Ectodermal cell (in vitro differentiated cells): ENCODE data around the gene SNTG2.

Experiments
- H3K27ac ChIP-seq: 2 replicates; pipeline ENCODE4 v1.7.0; 2013; ENCODE audit warnings: mild to moderate bottlenecking, low read depth, low read length; ENCODE audit not compliant: insufficient read depth, poor library complexity, severe bottlenecking
- H3K27me3 ChIP-seq: 2 replicates; pipeline ENCODE4 v1.7.0; 2013; ENCODE audit warnings: mild to moderate bottlenecking, low read length; ENCODE audit not compliant: insufficient read depth, control insufficient read depth, poor library complexity, severe bottlenecking
- H3K36me3 ChIP-seq: one replicate; pipeline ENCODE4 v1.7.0; 2013; ENCODE audit warnings: low read length; ENCODE audit not compliant: control insufficient read depth, insufficient read depth
- H3K4me1 ChIP-seq: one replicate; pipeline ENCODE4 v1.7.0; 2013; ENCODE audit warnings: low read length; ENCODE audit not compliant: control insufficient read depth, insufficient read depth
- H3K4me3 ChIP-seq: 2 replicates; pipeline ENCODE4 v1.7.0; 2013; ENCODE audit warnings: low read depth, low read length, control low read depth; ENCODE audit not compliant: insufficient read depth
- H3K9me3 ChIP-seq: 2 replicates; pipeline ENCODE4 v1.7.0; 2013; ENCODE audit warnings: mild to moderate bottlenecking, low read length, moderate library complexity; ENCODE audit not compliant: control insufficient read depth
- WGBS, 2 experiments: methylation state at CpG; one replicate each; pipeline ENCODE4 v1.1.7; 2013; ENCODE audit warnings: missing lambda C conversion rate in 2 of 2; 5-methylcytosine and 5-hydroxymethylcytosine counted together

Gene SNTG2

DNA sequence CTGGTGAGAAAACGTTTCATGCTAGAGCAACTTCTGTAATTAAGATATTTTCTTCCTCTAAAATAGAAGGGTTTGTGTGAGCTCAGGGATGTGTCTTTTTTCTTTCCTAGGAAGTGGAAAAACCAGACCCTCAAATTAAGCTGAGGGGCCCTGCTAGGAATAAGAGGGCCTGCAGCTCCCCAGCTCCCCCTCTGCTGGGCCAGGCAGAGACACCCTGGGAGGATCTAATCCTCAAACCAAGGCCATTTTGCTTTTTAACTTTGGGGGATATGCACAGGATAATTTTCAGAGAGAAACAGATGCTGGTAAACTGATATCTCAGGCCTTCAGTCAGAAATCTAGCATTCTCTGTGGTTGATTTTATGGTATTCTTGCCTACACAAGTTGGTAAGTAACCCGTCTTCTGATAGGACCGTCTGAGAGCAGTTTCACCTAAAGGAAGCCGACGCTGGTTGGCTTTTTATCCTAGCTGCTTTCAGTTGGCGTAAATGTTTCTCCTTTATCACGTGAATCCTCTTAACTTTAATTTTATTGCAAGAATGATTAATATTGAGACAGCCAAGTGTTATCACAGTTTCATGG is 34.8 kb downstream of the SNTG2 start:
- WGBS, 2 experiments: 77 to 79% methylated on average over 7 of the region's 7 CpGs
- Histone ChIP-seq H3K27me3 (no peaks in the 10 kb centered on the region), H3K27ac (no peak overlapping the region), H3K36me3 (no peaks in the 10 kb centered on the region), H3K4me1 (peaks cover 11% of the 10 kb centered on the region), H3K4me3 (no peak overlapping the region), H3K9me3 (no peaks in the 10 kb centered on the region)

DNA sequence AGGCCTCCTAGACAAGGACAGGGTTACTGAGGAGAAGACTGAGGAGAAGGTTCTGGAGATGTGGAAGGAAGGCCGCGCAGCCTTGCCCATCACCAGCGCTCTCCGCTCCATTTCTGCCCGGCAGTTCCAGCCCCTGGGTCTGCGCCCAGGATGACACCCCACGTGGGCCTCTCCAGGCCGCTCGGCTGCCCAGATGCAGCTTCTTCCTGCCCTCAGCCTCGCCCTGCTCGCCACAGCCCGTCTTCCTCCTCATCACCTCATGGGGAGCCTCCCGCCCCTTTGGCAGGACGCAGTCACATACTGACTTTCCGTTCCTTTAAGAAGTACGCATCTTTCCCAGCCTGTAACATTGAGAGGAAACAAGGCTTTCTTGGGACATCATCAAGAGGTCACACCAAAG is 37.1 kb downstream of the SNTG2 start:
- H3K4me3 ChIP-seq: no peak overlapping the region
- H3K27me3 ChIP-seq: no peaks in the 10 kb centered on the region
- H3K27ac ChIP-seq: no peak overlapping the region
- 89 to 91% methylated on average over 16 of the region's 16 CpGs for WGBS, 2 experiments
- H3K4me1 ChIP-seq: peaks cover 11% of the 10 kb centered on the region
- H3K9me3 ChIP-seq: no peaks in the 10 kb centered on the region
- no peaks in the 10 kb centered on the region for H3K36me3 ChIP-seq

DNA sequence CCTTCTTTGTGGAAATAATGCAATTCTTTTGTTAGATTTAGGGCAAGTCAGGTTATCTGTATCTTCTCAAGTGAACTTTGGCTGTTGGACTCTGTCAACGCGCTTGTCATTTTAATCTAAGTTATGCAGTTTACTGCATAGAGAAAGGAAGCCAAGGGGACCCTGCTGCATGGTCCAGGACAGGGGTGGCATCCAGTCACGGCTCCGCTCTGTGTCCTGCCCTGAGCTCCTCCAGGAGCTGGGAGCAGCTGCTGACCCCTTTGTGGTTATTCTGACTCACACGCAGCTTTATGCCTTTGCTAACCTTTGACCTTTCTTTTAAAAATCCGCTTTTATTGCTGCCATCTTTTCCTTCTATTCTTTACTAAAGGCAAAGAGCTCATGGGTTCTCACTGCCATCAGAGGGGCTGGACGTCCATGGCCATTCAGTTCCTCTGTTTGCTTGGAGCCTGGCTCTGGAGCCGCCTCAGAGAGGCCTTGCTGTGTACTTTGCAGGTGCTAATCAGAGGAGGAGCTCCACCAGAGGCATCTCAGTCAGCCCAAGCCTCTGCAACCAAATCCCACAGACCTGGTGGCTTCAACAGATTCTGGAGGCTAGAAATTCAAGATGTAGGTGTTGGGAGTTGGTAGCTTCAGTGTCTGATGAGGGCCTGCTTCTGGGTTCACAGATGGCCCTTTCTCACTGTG is 39.3 kb downstream of the SNTG2 start:
- no peak overlapping the region for H3K27ac ChIP-seq
- no peaks in the 10 kb centered on the region for H3K27me3 ChIP-seq
- no peaks in the 10 kb centered on the region for H3K9me3 ChIP-seq
- peaks cover 11% of the 10 kb centered on the region for H3K4me1 ChIP-seq
- 71 to 76% methylated on average over 8 of the region's 8 CpGs for WGBS, 2 experiments
- H3K36me3 ChIP-seq: no peaks in the 10 kb centered on the region
- no peak overlapping the region for H3K4me3 ChIP-seq

DNA sequence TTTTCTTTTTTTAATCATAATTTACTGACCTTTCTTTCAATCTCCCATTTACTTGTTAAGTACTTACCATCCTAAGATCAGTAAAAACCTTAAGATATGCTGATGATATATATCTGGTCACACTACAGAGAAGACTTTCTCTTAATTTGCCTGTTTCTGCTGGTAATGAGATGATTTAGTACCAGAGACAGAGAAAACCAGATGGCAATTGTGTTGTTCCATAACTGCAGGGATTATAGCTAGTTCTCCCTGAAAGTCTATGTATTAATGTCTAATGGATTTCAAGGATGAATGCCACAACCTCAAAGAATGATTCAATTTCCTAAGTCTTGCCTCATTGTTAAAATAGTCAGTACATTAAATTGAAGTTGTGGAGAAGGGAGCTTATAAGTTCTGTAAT is 40.3 kb downstream of the SNTG2 start:
- Histone ChIP-seq H3K27ac (no peak overlapping the region), H3K27me3 (no peaks in the 10 kb centered on the region), H3K4me3 (no peak overlapping the region), H3K4me1 (peaks cover 8% of the 10 kb centered on the region), H3K9me3 (no peaks in the 10 kb centered on the region), H3K36me3 (no peaks in the 10 kb centered on the region)

DNA sequence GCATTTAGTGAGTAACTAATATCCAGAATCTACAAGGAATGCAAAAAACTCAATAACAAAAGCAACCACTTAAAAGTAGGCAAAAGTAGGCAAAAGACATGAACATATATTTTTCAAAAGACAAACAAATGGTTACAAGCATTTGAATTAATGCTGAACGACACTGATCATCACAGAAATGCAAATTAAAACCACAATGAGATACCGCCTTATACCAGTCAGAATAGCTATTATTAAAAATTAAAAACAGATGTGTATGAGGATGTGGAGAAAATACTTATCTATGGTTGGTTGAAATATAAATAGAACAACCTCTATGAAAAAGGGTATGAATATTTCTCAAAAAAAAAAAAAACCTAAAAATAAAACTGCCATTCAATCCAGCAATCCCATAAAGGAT is 51.7 kb downstream of the SNTG2 start:
- Histone ChIP-seq H3K9me3 (no peaks in the 10 kb centered on the region), H3K36me3 (no peaks in the 10 kb centered on the region), H3K27me3 (no peaks in the 10 kb centered on the region), H3K27ac (no peak overlapping the region), H3K4me1 (no peaks in the 10 kb centered on the region), H3K4me3 (no peak overlapping the region)
- WGBS, 2 experiments: 71 to 83% methylated on average over 1 of the region's 2 CpGs

DNA sequence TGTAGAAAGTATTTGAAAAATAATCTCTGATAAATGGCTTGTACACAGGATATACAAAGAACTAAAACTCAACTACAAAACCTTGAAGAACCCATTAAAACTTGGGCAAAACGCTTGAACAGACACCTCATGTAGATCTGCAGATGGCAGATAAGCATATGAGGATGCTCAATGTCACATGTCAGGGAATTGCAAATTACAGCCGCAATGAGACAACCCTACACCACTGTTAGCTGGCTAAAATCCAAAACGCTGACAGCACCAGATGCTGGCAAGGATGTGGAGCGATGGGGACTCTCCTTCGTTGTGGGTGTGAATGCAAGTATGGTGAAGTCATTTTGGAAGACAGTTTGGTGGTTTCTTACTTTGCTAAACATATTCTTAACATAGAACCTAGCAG is 53.7 kb downstream of the SNTG2 start:
- 93 to 95% methylated on average over 3 to 5 of the region's 5 CpGs for WGBS, 2 experiments
- H3K9me3 ChIP-seq: no peaks in the 10 kb centered on the region
- H3K27me3 ChIP-seq: no peaks in the 10 kb centered on the region
- H3K36me3 ChIP-seq: no peaks in the 10 kb centered on the region
- no peak overlapping the region for H3K4me3 ChIP-seq
- H3K4me1 ChIP-seq: no peaks in the 10 kb centered on the region
- H3K27ac ChIP-seq: no peak overlapping the region

DNA sequence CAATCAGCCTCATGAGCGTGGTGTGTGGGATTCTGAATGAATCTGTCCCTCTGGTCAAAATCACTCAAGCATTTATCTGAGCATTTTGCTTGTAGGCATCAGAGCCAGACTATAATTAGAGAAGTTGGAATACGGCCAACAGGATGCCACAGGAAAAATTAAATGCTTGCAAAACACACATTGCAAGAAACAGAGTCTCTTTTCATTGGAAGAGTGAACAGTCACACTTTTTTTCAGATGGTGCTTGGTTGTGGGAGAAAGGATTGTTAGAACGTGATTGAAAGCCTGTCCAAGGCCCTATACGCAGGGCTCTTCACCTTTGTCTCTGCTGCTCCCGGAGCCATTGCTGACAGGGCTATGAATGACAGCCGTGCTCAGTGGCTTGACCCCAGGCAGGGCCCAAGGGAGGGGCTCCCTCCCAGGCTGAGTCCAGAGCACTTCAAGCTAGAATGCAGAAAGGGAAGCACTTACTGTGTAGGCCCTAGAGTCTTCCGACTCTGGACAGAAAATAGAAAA is 59.8 kb downstream of the SNTG2 start:
- Histone ChIP-seq H3K4me3 (no peak overlapping the region), H3K27ac (no peak overlapping the region), H3K27me3 (no peaks in the 10 kb centered on the region), H3K36me3 (no peaks in the 10 kb centered on the region), H3K9me3 (no peaks in the 10 kb centered on the region), H3K4me1 (no peaks in the 10 kb centered on the region)
- WGBS, 2 experiments: 59 to 66% methylated on average over 7 of the region's 7 CpGs

DNA sequence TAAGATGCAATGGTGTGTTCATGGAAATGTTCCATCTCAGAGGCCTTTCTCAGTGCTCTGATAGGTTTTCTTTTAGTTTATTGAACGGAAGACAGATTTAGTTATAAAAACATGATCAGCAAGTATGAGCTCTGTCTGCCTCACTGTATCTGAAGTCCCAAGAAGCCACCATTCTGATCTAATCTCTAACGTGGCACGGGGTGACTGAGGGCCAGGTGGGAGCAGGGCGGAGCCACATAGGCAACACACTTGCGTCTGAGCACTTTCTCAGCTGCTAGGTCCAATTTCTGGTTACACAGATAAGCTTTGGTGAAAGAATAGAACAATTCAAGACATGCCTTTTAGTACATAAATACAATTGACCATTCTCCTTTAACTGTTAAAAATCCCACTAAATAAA is 60.4 kb downstream of the SNTG2 start:
- Histone ChIP-seq H3K9me3 (no peaks in the 10 kb centered on the region), H3K36me3 (no peaks in the 10 kb centered on the region), H3K4me1 (no peaks in the 10 kb centered on the region), H3K27me3 (no peaks in the 10 kb centered on the region), H3K4me3 (no peak overlapping the region), H3K27ac (no peak overlapping the region)
- WGBS, 2 experiments: 84 to 85% methylated on average over 5 of the region's 5 CpGs

DNA sequence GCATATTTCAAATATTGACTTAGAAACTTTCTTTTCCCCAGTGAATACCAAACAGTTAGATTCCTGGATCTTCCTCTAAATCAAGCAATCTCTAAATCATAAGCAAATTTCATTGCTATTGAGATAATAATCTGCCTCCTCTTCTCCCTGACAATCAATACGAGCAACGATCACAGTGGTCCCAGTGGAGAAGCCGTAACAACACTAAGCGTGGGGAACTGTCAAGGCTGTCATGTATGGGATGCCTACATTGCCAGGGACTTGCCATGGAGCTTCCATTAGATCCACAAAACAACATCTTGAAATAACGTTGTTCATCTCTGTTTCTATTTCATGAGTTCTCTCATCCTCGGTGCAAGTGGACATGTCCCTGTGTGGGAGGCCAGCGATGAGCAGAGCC is 61.3 kb downstream of the SNTG2 start:
- Histone ChIP-seq H3K36me3 (no peaks in the 10 kb centered on the region), H3K4me3 (no peak overlapping the region), H3K4me1 (no peaks in the 10 kb centered on the region), H3K27me3 (no peaks in the 10 kb centered on the region), H3K9me3 (no peaks in the 10 kb centered on the region), H3K27ac (no peak overlapping the region)
- WGBS, 2 experiments: 95% methylated on average over 7 of the region's 7 CpGs

DNA sequence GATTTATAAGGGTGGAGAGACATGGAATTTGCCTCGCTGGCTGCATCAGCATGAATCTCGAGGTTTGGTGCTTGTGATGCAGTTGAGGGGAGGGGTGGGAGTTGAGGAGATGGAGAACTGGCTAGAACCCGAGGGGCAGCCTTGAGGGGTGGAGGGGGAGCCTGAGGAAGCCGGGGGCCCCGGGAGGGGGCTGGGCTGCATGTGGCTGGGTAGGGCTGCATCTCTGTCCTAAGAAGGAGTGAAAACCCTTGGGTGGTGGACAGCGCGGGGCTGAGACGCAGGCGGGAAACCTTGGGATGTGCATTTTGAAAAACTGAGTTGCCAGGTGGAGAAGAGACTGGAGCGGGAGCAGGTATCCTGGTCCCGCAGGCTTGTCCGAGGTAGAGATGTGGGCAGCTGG is 64.2 kb downstream of the SNTG2 start:
- Histone ChIP-seq H3K27me3 (no peaks in the 10 kb centered on the region), H3K9me3 (no peaks in the 10 kb centered on the region), H3K27ac (no peak overlapping the region), H3K4me1 (no peaks in the 10 kb centered on the region), H3K4me3 (no peak overlapping the region), H3K36me3 (no peaks in the 10 kb centered on the region)
- WGBS, 2 experiments: 89 to 90% methylated on average over 12 of the region's 12 CpGs
